HepG2 (cell line): ENCODE results near the gene PLSCR2.

ENCODE experiments used
- POLR2A ChIP-seq, 2 experiments: IDR thresholded peaks; 2 replicates each; pipeline ENCODE4 v1.6.1; 2011; ENCODE audit warnings: low read depth in 2 of 2, low read length in 2 of 2, mild to moderate bottlenecking in 1 of 2, moderate library complexity in 1 of 2; ENCODE audit not compliant: insufficient read depth in 1 of 2
- ZNF770 ChIP-seq: sonication (generic); formaldehyde crosslinking; IDR thresholded peaks from 2 replicates; pipeline ENCODE4 v1.5.0; 2020; ENCODE audit warnings: mild to moderate bottlenecking, missing genetic modification reagents
- ZNF776 ChIP-seq: sonication (generic); formaldehyde crosslinking; IDR thresholded peaks from 2 replicates; pipeline ENCODE4 v1.4.0; 2020; ENCODE audit warnings: mild to moderate bottlenecking, missing genetic modification reagents
- TF ChIP-seq, protein P1 (sequence below): sonication (generic); formaldehyde crosslinking; IDR thresholded peaks from 2 replicates; pipeline ENCODE4 v1.4.0; 2020; ENCODE audit warnings: mild to moderate bottlenecking, missing genetic modification reagents
- TF ChIP-seq, protein P2 (sequence below): sonication (generic); formaldehyde crosslinking; IDR thresholded peaks from 2 replicates; pipeline ENCODE4 v1.5.1; 2020; ENCODE audit warnings: mild to moderate bottlenecking, missing genetic modification reagents, moderate library complexity
- TF ChIP-seq, protein P3 (sequence below): sonication (generic); formaldehyde crosslinking; IDR thresholded peaks from 2 replicates; pipeline ENCODE4 v1.4.0; 2020; ENCODE audit warnings: missing genetic modification reagents

GRCh38 chr3:146491303-146491702 is 21.9 kb upstream of the PLSCR2 start:
- TF ChIP-seq POLR2A (IDR thresholded peaks at IDR 0.05; ENCODE audit: insufficient read depth in 1 of 2, low read depth in 2 of 2, low read length in 2 of 2) (no peak), ZNF770 (CRISPR knock-in tag) (no peak), ZNF776 (CRISPR knock-in tag) (no peak)
- TF ChIP-seq, protein P1, sequence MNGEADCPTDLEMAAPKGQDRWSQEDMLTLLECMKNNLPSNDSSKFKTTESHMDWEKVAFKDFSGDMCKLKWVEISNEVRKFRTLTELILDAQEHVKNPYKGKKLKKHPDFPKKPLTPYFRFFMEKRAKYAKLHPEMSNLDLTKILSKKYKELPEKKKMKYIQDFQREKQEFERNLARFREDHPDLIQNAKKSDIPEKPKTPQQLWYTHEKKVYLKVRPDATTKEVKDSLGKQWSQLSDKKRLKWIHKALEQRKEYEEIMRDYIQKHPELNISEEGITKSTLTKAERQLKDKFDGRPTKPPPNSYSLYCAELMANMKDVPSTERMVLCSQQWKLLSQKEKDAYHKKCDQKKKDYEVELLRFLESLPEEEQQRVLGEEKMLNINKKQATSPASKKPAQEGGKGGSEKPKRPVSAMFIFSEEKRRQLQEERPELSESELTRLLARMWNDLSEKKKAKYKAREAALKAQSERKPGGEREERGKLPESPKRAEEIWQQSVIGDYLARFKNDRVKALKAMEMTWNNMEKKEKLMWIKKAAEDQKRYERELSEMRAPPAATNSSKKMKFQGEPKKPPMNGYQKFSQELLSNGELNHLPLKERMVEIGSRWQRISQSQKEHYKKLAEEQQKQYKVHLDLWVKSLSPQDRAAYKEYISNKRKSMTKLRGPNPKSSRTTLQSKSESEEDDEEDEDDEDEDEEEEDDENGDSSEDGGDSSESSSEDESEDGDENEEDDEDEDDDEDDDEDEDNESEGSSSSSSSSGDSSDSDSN: no peak
- TF ChIP-seq, protein P2, sequence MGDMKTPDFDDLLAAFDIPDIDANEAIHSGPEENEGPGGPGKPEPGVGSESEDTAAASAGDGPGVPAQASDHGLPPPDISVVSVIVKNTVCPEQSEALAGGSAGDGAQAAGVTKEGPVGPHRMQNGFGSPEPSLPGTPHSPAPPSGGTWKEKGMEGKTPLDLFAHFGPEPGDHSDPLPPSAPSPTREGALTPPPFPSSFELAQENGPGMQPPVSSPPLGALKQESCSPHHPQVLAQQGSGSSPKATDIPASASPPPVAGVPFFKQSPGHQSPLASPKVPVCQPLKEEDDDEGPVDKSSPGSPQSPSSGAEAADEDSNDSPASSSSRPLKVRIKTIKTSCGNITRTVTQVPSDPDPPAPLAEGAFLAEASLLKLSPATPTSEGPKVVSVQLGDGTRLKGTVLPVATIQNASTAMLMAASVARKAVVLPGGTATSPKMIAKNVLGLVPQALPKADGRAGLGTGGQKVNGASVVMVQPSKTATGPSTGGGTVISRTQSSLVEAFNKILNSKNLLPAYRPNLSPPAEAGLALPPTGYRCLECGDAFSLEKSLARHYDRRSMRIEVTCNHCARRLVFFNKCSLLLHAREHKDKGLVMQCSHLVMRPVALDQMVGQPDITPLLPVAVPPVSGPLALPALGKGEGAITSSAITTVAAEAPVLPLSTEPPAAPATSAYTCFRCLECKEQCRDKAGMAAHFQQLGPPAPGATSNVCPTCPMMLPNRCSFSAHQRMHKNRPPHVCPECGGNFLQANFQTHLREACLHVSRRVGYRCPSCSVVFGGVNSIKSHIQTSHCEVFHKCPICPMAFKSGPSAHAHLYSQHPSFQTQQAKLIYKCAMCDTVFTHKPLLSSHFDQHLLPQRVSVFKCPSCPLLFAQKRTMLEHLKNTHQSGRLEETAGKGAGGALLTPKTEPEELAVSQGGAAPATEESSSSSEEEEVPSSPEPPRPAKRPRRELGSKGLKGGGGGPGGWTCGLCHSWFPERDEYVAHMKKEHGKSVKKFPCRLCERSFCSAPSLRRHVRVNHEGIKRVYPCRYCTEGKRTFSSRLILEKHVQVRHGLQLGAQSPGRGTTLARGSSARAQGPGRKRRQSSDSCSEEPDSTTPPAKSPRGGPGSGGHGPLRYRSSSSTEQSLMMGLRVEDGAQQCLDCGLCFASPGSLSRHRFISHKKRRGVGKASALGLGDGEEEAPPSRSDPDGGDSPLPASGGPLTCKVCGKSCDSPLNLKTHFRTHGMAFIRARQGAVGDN (CRISPR knock-in tag): no peak
- TF ChIP-seq, protein P3, sequence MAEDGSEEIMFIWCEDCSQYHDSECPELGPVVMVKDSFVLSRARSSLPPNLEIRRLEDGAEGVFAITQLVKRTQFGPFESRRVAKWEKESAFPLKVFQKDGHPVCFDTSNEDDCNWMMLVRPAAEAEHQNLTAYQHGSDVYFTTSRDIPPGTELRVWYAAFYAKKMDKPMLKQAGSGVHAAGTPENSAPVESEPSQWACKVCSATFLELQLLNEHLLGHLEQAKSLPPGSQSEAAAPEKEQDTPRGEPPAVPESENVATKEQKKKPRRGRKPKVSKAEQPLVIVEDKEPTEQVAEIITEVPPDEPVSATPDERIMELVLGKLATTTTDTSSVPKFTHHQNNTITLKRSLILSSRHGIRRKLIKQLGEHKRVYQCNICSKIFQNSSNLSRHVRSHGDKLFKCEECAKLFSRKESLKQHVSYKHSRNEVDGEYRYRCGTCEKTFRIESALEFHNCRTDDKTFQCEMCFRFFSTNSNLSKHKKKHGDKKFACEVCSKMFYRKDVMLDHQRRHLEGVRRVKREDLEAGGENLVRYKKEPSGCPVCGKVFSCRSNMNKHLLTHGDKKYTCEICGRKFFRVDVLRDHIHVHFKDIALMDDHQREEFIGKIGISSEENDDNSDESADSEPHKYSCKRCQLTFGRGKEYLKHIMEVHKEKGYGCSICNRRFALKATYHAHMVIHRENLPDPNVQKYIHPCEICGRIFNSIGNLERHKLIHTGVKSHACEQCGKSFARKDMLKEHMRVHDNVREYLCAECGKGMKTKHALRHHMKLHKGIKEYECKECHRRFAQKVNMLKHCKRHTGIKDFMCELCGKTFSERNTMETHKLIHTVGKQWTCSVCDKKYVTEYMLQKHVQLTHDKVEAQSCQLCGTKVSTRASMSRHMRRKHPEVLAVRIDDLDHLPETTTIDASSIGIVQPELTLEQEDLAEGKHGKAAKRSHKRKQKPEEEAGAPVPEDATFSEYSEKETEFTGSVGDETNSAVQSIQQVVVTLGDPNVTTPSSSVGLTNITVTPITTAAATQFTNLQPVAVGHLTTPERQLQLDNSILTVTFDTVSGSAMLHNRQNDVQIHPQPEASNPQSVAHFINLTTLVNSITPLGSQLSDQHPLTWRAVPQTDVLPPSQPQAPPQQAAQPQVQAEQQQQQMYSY (CRISPR knock-in tag): no peak
